Stimulated activated CD4-positive, alpha-beta T cell treated with anti-CD3 and anti-CD28 coated beads, Interleukin-4, amount 100 ng/mL, for 1 hour (primary cell): ENCODE results near the gene ATG4C.
"Not testable (repeated sequence)": the region's sequence is repeated elsewhere in the genome, so short reads cannot be mapped to it uniquely, and the experiment has no call there.

ENCODE experiments used
- DNase-seq: peaks from one replicate; pipeline ENCODE4 v3.0.0-alpha.2; 2020

ATG4C gene, protein sequence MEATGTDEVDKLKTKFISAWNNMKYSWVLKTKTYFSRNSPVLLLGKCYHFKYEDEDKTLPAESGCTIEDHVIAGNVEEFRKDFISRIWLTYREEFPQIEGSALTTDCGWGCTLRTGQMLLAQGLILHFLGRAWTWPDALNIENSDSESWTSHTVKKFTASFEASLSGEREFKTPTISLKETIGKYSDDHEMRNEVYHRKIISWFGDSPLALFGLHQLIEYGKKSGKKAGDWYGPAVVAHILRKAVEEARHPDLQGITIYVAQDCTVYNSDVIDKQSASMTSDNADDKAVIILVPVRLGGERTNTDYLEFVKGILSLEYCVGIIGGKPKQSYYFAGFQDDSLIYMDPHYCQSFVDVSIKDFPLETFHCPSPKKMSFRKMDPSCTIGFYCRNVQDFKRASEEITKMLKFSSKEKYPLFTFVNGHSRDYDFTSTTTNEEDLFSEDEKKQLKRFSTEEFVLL

DNA sequence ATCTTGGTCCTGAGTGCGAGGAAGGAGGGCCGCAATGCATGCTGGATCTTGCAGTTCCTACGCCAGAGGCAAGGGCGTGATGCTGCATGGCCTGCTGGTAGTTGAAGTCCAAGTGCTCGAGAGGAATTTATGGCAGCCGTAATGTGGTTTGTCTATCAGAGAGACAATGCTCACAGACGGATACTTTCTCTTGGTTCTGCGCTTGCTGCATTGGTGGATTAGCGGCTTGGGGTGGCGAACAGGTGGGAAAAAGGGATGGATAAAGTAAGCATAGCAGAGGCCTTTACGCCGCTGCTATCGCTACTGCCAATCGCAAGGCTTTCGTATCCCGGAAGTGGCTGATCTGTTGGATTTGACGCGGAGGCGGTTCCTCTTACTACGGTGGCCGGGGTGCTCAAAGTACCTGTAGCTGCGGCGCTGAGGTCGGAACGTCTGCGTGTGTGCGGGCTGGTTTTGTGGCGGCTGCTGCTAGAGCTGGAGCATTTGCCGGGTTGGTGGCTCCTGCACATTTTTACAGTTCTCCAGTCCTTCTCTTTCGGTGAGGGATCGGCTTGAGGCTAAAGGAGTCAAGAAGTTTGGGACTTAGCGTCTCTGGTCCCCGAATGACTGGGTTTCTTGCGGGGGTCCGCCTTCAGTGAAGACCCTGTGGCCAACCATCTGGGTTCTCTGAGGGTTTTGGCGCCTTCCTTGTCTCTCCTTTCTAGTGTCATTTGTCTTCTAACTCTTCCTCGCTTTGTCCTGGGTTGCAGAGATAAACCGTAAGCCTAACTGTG lies at the start of gene ATG4C:
Gene ATG4C, plus strand, starts transcription at position 397 of the 773 bp plus-strand sequence. CDS start 19,655 bp downstream, outside the sequence.
- DNase-seq = peak; percentile 85

DNA sequence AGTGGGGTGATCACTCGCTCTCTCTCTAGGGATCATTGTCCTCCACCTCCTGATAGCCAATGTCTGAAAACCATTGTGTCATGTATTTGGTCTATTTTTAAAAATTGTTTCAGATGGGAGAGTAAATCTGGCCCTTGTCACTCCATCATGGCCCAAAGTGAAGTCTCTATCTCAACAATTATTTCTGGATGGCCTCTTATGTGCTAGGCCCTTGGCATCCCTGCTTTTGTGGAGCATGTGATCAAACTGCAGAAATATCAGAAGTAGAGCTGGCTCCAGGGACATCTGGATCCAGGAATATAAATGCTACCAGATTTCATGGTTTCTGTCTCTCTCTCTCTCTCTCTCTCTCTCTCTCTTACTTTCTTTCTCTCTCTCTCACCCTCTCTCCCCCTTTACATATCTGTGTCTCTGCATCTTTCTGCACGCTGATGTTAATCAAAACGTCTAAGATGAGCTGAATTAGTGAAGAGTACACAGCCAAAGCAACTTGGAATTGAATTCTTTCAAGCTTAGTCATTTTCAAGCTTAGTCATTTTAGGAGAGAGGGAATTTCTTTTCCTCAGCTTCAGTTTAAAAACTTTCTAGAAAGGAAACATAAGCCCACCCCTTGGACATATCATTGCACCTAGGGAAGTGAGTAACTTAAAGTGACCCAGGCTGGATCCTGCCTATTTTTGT lies 48.3 kb upstream of the ATG4C start:
- DNase-seq = no peak

DNA sequence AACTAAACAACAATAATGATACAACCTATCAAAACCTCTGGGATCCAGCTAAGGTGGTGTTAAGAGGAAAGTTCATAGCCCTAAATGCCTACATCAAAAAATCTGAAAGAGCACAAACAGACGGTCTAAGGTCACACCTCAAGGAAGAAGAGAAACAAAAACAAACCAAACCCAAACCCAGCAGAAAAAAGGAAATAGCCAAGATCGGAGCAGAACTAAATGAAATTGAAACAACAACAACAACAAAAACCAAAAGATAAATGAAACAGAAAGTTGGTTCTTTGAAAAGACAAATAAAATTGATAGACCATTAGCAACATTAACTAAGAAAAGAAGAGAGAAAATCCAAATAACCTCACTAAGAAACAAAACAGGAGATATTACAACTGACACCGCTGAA lies 43.2 kb upstream of the ATG4C start:
- DNase-seq = not testable (repeated sequence)

DNA sequence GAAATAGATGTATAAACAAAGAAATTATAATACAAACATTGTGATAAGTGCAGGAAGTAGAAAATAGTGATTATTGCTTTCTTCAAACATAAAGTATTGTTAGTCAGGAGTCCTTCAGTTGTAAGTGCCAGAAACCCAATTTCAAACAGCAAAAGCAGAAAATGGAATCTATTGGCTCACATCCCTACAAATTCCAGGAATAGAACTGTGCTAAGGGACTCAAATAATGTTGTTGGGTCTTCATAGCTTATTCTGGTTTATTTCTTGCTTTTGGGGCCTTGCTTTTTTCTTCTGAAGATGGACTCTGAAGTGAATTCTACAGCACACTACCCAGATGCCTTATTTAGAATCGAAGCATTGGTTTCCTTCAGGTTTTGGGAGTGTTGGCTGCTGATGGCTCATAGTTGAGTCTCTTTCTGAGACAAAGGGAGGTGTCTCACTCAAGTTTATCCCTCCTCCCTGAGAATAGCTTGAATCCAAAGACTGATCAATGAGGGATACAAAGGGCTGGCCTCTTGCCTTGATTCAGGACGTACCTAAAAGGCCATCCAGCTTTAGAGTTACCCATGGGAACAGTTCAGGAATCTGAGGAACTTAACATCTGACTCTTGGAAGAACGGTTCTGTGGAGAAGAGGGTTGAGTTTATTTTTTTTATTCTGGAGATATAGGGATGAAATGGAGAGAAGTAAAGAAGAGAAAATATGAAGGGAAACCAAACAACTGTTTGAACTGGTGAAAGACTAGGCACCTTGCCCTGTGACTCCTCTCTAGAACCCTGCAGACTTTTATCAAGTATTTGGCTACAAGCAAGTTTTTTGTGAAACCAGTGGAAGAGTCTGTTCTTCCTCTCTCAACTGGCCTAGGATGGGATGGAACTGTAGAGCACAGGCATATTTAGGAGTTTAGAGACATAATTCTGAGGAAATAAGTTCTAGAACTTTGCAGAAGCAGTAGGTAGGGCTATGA lies 39.0 kb upstream of the ATG4C start:
- no peak for DNase-seq

DNA sequence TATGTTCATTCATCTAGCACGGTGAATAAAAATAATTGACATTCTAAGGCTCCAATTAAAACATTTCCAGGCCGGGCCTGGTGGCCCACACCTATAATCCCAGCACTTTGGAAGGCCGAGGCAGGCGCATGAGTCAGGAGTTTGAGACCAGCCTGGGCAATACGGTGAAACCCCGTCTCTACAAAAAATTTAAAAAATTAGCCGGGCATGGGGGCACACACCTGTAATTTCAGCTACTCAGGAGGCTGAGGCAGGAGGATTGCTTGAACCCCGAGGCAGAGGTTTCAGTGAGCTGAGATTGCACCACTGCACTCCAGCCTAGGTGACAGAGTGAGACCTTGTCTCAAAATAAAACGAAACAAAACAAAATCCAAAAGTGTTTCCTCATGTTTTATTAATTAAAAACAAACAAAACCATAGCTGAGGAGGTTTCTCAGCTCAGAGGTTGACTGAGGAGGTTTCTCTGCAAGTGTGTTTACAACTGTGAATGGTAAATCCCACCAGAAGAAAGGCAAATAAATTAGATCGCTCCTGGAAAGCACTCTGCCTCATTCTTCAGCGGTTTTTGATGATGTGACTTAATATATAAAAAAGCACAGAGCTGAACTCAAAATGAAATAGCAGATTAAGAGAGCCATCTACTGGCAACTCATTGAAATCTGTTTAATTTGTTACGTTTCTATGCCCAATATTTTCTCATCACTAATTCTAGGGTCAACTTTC lies 37.7 kb upstream of the ATG4C start:
- no peak for DNase-seq

DNA sequence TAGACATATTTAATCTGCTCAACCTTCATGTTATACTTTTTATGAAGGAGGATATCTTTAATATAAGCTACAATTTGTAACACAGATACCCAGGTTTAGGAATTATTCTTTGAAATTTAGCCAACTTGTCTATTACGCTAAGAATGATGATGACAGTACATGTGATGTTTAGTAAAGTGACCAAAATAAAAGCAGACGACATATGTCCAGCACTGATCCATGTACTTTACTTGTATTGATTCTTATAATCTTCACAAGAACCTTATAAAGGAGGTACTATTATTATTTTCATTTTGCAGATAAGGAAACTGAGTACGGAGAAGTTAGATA lies 37.2 kb upstream of the ATG4C start:
- no peak for DNase-seq

DNA sequence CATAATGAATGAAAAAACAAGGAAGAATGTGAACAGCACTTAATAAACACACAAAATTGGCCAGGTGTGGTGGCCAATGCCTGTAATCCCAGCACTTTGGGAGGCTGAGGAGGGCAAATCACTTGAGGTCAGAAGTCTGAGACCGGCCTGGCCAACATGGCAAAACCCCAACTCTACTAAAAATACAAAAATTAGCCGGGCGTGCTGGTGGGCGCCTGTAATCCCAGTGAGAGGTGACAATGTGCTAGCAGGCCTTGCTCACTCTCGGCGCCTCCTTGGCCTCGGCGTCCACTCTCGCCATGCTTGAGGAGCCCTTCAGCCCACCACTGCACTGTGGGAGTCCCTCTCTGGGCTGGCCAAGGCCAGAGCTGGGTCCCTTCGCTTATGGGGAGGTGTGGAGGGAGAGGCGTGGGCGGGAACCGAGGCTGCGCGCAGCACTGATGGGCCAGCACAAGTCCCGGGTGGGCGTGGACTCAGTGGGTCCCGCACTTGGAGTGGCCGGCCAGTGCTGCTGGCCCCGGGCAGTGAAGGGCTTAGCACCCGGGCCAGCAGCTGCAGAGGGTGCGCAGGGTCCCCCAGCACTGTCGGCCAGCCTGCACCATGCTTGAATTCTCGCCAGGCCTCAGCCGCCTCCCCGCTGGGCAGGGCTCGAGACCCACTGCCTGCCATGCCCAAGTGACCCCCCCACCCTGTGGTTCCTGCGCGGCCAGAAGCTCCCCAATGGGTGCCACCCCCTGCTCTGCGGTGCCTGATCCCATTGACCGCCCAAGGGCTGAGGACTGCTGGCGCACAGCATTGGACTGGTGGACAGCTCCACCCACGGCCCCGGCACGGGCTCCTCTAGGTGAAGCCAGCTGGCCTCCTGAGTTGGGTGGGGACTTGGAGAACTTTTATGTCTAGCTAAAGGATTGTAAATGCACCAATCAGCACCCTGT lies 30.6 kb upstream of the ATG4C start:
- DNase-seq = no peak

DNA sequence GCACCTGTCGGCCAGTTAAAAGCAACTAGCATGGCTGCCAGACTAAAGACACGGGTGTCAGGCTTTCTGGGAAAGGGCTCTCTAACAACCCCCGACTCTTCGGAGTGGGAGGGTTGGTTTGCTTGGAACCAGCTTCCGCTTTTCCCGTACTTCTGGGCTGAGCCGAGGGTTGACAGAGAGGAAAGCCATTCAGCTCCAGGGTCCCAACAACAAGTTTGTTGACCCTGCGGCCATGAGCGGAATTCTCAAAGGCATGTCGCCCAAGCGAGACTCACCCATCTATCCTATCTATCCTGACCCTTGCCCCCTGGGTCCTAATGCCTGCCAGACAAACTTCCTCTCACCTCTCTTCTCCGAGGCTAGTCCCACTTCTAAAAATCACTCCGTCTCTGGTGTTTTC lies 29.0 kb upstream of the ATG4C start:
- not testable (repeated sequence) for DNase-seq

DNA sequence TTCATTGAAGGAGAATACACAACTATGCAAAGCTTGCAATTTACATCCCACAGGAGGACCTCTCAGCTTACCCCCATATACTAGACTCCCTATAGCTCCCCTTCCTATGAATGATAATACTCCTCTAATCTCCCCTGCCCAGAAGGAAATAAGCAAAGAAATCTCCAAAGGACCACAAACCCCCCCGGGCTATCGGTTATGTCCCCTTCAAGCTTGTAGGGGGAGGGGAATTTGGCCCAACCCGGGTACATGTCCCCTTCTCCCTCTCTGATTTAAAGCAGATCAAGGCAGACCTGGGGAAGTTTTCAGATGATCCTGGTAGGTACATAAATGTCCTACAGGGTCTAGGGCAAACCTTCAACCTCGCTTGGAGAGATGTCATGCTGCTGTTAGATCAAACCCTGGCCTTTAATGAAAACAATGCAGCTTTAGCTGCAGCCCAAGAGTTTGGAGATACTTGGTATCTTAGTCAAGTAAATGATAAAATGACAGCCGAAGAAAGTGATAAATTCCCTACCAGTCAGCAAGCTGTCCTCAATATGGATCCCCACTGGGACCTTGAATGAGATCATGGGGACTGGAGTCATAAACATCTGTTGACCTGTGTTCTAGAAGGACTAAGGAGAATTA lies 27.6 kb upstream of the ATG4C start:
- DNase-seq = not testable (repeated sequence)

DNA sequence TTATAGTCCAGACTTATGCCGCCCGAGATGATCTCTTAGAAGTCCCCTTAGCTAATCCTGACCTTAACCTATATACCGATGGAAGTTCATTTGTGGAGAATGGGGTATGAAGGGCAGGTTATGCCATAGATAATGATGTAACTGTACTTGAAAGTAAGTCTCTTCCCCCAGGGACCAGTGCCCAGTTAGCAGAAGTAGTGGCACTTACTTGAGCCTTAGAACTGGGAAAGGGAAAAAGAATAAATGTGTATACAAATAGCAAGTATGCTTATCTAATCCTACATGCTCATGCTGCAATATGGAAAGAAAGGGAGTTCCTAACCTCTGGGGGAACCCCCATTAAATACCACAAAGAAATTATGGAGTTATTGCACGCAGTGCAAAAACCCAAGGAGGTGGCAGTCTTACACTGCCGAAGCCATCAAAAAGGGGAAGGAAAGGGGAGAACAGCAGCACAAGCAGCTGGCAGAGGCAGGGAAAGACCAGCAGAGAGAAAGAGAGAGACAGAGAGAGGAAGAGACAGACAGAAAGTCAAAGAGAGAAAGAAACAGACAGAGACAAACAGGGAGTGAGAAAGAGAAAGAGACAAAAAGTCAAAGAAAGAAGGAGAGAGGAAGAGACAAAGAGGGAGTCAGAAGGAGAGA lies 24.6 kb upstream of the ATG4C start:
- DNase-seq = not testable (repeated sequence)

DNA sequence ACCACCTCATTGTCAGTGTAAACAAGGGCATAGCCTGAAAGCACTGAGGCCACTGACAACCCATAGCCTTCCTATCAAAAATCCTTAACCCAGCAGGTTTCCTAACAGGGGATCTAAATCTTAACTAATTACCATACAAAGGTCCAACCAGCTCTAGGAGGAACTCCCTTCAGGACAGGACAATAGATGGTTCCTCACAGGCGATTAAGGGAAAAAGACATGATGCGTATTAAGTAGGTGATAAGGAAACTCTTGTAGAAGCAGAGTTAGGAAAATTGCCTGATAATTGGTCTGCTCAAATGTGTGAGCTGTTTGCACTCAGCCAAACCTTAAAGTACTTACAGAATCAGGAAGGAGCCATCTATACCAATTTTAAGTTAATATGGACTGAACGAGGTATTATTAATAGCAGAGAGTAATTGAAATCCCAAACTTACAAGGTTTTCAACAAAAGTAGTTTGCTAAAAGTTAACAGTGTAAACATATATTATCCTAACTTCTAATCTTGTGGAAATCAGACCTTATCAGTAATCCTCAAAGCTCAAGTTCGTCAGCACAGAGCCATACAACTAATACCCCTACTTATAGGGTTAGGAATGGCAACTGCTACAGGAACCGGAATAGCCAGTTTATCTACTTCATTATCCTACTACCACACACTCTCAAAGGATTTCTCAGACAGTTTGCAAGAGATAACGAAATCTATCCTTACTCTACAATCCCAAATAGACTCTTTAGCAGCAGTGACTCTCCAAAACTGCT lies 23.7 kb upstream of the ATG4C start:
- DNase-seq = not testable (repeated sequence)

DNA sequence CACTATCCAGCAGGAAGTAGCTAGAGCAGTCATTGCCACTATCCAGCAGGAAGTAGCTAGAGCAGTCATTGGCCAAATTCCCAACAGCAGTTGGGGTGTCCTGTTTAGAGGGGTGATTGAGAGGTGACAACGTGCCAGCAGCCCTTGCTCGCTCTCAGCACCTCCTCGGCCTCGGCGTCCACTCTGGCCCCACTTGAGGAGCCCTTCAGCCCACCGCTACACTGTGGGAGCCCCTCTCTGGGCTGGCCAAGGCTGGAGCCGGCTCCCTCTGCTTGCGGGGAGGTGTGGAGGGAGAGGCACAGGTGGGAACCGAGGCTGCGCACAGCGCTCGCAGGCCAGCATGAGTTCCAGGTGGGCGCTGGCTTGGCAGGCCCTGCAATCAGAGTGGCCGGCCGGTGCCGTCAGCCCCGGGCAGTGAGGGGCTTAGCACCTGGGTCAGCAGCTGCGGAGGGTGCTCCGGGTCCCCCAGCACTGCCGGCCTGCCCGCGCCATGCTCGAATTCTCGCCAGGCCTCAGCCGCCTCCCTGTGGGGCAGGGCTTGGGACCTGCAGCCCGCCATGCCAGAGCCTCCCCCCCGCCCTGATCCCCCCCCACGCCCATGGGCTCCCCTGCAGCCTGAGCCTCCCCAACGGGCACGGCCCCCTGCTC lies 22.6 kb upstream of the ATG4C start:
- DNase-seq = not testable (repeated sequence)

DNA sequence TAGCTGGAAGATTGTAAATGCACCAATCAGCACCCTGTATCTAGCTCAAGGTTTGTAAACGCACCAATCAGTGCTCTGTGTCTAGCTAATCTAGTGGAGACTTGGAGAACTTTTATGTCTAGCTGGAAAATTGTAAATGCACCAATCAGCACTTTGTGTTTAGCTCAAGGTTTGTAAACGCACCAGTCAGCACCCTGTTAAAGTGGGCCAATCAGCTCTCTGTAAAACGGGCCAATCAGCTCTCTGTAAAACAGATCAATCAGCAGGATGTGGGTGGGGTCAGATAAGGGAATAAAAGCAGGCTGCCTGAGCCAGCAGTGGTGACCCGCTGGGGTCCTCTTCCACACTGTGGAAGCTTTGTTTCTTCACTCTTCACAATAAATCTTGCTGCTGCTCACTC lies 21.9 kb upstream of the ATG4C start:
- DNase-seq = not testable (repeated sequence)

DNA sequence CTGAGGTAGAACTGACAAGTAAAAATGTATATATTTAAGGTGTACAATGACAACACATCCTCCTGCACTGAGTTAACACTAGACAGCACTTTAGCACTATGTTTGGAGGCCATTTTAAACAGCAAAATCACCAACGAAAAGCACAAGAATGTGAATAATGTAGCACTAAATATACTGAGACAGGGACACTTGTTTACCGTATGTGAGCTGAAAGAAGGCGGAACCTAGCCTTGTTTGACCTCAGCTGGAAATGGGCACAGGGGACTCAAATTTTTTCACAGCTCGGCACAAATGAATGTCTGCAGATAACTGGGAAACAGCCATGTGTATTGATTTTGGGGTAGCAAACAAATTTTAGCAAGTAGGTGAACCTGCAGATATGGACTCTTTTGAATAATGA lies 18.0 kb upstream of the ATG4C start:
- DNase-seq = no peak

DNA sequence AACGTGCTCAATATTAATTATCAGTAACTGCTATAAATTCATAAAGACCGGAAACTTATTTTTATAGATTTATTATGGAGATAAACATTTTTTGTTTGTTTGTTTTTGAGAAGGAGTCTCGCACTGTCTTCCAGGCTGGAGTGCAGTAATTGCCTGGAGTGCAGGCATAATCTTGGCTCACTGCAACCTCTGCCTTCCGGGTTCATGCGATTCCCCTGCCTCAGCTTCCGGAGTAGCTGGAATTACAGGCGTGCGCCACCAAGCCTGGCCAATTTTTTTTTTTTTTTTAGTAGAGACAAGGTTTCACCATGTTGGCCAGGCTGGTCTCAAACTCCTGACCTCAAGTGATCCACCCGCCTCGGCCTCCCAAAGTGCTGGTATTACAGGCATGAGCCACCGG lies 15.4 kb upstream of the ATG4C start:
- not testable (repeated sequence) for DNase-seq

DNA sequence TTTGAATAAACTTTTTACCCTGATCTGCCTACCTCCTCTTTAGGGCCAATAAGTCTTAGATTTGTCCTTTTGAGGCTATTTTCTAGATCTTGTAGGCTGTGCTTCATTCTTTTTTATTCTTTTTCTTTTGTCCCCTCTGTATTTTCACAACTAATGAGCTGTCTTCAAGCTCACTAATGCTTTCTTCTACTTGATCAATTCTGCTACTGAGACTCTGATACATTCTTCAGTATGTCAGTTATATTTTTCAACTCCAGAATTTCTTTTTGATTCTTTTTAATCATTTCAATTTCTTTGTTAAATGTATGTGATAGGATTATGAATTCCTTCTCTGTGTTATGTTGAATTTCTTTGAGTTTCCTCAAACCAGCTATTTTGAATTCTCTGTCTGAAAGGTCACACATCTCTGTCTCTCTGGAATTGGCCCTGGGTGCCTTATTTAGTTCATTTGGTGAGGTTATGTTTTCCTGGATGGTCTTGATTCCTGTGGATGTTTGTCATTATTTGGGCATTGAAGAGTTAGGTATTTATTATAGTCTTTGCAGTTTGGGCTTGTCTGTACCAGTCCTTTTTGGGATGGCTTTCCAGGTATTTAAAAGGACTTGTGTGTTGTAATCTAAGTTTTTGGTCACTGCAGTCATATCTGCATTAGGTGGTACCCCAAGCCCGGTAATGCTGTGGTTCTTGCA lies 11.2 kb upstream of the ATG4C start:
- no peak for DNase-seq

DNA sequence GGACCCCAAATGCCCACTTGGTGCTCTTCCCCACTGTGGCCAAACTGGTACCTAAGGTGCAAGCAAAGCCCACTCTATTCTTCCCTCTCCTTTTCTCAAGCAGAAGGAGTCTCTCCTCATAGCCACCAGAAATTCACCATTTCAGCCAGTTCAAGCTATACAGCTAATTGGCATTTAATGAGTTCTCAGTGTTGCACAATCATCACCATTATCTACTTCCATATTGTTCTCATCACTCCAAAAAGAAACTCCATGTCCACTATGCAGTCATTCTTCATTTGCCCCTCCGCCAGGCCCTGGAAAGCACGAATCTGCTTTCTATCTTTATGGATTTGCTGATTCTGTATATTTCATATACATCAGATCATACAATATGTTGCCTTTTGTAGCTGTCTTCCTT lies 9.9 kb upstream of the ATG4C start:
- no peak for DNase-seq
